ENCODE data around the gene KCNMA1.

- no peak for TF ChIP-seq CTCF (IDR thresholded peaks at IDR 0.05 in 4 of 5, conservative IDR thresholded peaks at IDR 0.05 in 1 of 5)
- no peak for TF ChIP-seq POLR2A (IDR thresholded peaks at IDR 0.05)
Measured at GRCh38 chr10:77609781-77610272, 27.8 kb downstream of the KCNMA1 start.
